ENCODE results near the gene CPA1.

Gene CPA1

GRCh38 chr7:130379921-130380860 is at the start of gene CPA1:
Gene CPA1 (plus strand): TSS chr7:130380494. CDS start chr7:130380521, 27 bp downstream.
- Histone ChIP-seq H3K36me3 (ENCODE audit: insufficient read depth) (no peaks in the 10 kb centered on the region), H3K4me1 (ENCODE audit: low read depth, poor library complexity, severe bottlenecking) (no peaks in the 10 kb centered on the region), H3K9ac (no peak within 1 kb of the TSS), H4K20me1 (ENCODE audit: insufficient read depth) (no peaks in the 10 kb centered on the region), H3K79me2 (ENCODE audit: insufficient read depth, low read depth) (no peaks in the 10 kb centered on the region), H3K4me3 (IDR thresholded peaks at IDR 0.05; ENCODE audit: insufficient read depth, low read depth, low read length) (no peak within 1 kb of the TSS), H3K27me3 (ENCODE audit: insufficient read depth, low read depth) (no peaks in the 10 kb centered on the region), H3K4me2 (no peak within 1 kb of the TSS), H3K27ac (no peak within 1 kb of the TSS), H2AFZ (ENCODE audit: low read depth) (no peak within 1 kb of the TSS)
- TF ChIP-seq CTCF (conservative IDR thresholded peaks at IDR 0.05; ENCODE audit: low read depth, low read length): no peak

GRCh38 chr7:130332259-130333053 is 47.8 kb upstream of the CPA1 start:
- no peak for TF ChIP-seq CTCF (conservative IDR thresholded peaks at IDR 0.05; ENCODE audit: low read depth, low read length)

GRCh38 chr7:130333832-130334231 is 46.5 kb upstream of the CPA1 start:
- no peak overlapping the region for H3K4me2 ChIP-seq
- H3K79me2 ChIP-seq (ENCODE audit: insufficient read depth, low read depth): no peaks in the 10 kb centered on the region
- H3K4me3 ChIP-seq (IDR thresholded peaks at IDR 0.05; ENCODE audit: insufficient read depth, low read depth, low read length): no peak overlapping the region
- TF ChIP-seq CTCF (conservative IDR thresholded peaks at IDR 0.05; ENCODE audit: low read depth, low read length): no peak
- no peak overlapping the region for H3K9ac ChIP-seq
- no peaks in the 10 kb centered on the region for H3K4me1 ChIP-seq (ENCODE audit: low read depth, poor library complexity, severe bottlenecking)
- H3K27ac ChIP-seq: no peak overlapping the region
- no peak overlapping the region for H2AFZ ChIP-seq (ENCODE audit: low read depth)
- H4K20me1 ChIP-seq (ENCODE audit: insufficient read depth): no peaks in the 10 kb centered on the region
- no peaks in the 10 kb centered on the region for H3K36me3 ChIP-seq (ENCODE audit: insufficient read depth)
- H3K27me3 ChIP-seq (ENCODE audit: insufficient read depth, low read depth): no peaks in the 10 kb centered on the region

More at GRCh38 chr7:130332259-130333053, 47.8 kb upstream of the CPA1 start:
- no peak overlapping the region for H2AFZ ChIP-seq (ENCODE audit: low read depth)
- no peak overlapping the region for H3K4me3 ChIP-seq (IDR thresholded peaks at IDR 0.05; ENCODE audit: insufficient read depth, low read depth, low read length)
- H3K4me1 ChIP-seq (ENCODE audit: low read depth, poor library complexity, severe bottlenecking): no peaks in the 10 kb centered on the region
- H4K20me1 ChIP-seq (ENCODE audit: insufficient read depth): no peaks in the 10 kb centered on the region
- no peak overlapping the region for H3K4me2 ChIP-seq
- H3K27ac ChIP-seq: no peak overlapping the region
- H3K79me2 ChIP-seq (ENCODE audit: insufficient read depth, low read depth): no peaks in the 10 kb centered on the region
- H3K27me3 ChIP-seq (ENCODE audit: insufficient read depth, low read depth): no peaks in the 10 kb centered on the region
- H3K36me3 ChIP-seq (ENCODE audit: insufficient read depth): no peaks in the 10 kb centered on the region
- no peak overlapping the region for H3K9ac ChIP-seq

GRCh38 chr7:130334274-130334673 is 46.0 kb upstream of the CPA1 start:
- TF ChIP-seq CTCF (conservative IDR thresholded peaks at IDR 0.05; ENCODE audit: low read depth, low read length): no peak
- H3K4me2 ChIP-seq: no peak overlapping the region
- H3K9ac ChIP-seq: no peak overlapping the region
- H3K27ac ChIP-seq: no peak overlapping the region
- no peaks in the 10 kb centered on the region for H3K36me3 ChIP-seq (ENCODE audit: insufficient read depth)
- H3K27me3 ChIP-seq (ENCODE audit: insufficient read depth, low read depth): no peaks in the 10 kb centered on the region
- H3K4me3 ChIP-seq (IDR thresholded peaks at IDR 0.05; ENCODE audit: insufficient read depth, low read depth, low read length): no peak overlapping the region
- no peaks in the 10 kb centered on the region for H4K20me1 ChIP-seq (ENCODE audit: insufficient read depth)
- H3K79me2 ChIP-seq (ENCODE audit: insufficient read depth, low read depth): no peaks in the 10 kb centered on the region
- no peaks in the 10 kb centered on the region for H3K4me1 ChIP-seq (ENCODE audit: low read depth, poor library complexity, severe bottlenecking)
- H2AFZ ChIP-seq (ENCODE audit: low read depth): no peak overlapping the region

All from KMS-11 (cell line).